CD4-positive, alpha-beta T cell treated with Interleukin-1 beta for 1 hour (primary cell): Measurements from ENCODE around the gene CFAP99.

Source experiments
- DNase-seq, 2 donors: peaks; one replicate each; pipeline ENCODE4 v3.0.0-alpha.2; 2020 to 2022

Gene CFAP99

DNA sequence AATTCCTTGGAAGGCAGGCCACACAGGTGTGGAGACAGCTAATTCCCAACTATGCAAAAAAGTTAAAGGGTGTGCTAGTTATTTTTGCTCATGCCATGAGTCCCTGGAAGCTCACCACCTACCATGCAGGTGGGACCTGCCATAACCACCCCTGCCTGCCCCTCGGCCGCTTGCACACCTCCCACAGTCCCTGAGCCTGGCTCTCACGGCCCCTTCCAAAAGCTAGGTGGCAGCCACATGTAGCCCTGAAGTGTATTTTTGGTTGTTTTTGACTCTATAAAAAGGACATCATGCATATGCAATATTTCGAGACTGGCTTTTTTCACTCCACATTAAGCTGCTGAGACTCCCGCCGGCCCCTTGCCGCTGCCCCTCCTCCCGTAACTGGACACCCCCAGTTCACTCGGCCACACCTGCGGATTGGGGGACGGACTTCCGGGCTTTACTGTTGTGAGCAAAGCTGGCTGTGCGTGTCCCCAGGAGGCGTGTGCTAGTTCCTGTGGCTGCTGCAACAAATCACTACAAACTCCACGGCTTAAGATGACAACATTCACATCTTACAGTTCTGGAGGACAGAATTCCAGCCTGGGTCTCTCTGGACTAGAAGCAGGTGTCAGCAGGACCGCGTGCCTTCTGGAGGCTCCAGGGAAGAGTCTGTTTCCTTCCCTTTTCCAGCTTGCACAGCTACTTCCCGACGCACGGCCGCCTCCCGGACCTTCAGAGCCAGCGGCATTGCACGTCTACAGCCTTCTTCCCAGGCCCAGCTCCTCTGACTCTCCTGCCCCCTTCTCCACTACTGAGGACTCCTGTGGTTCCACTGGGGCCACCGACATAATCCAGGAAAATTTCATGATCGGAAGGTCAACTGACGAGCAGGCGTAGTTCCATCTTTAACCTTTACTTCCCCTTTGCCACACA lies 25.1 kb upstream of the CFAP99 start:
- DNase-seq: peak in 1 of 2 donors; percentile 12

DNA sequence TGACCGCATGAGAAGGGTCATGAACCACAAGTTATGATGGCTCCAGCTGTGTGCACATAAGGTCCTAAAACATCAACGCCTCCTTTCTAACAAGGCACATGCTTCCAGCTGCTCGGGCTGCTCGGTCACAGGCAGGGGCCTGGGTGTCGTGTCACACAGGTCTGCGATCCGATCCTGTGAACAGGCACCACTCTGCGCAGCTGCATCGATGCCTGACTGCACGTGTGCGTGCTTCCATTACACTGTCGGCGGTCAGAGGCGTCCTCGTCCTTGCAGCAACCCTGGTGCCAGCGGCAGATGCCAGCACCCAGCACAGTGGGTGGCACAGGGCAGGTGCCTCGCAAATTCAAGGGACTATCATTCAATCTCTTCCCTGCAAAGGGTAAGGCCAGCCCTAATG lies 24.2 kb upstream of the CFAP99 start:
- DNase-seq: no peak

DNA sequence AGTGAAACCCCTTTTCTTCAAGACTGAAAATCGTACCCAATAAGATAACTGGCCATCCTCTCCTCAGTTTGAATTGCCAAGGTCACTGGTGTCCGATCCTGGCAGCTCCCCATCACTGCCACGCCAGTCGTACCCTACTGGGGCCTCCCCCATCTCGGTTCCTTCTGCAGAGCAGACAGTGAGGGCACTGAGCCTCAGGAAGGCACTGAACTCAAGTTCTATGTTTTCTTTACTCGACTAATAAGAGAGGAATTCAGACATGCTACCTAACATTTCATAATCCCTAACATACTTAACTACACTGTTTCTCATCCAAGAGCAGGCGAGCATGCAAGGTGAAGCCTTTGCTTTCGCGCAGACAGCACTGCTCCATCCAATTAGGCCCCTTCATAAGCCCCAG lies 23.7 kb upstream of the CFAP99 start:
- DNase-seq: no peak

DNA sequence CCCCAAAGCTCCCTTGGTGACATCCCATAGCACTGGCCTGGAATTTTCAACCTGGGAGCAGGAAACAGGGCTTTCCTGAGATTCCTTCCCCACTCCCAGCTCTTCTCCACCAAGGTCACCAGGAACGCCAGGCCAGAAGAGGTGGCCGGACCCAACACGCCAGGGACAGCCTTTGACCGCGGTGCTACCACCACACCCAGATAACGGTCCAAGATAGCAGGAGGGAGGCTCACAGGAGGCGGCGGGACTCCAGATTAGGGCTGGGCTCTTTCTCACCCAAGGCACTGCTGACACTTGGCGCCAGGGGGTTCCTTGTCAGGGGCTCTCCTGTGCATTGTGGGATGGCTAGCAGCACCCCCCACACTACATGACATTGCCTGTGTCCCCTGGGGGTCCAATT lies 23.2 kb upstream of the CFAP99 start:
- no peak for DNase-seq

DNA sequence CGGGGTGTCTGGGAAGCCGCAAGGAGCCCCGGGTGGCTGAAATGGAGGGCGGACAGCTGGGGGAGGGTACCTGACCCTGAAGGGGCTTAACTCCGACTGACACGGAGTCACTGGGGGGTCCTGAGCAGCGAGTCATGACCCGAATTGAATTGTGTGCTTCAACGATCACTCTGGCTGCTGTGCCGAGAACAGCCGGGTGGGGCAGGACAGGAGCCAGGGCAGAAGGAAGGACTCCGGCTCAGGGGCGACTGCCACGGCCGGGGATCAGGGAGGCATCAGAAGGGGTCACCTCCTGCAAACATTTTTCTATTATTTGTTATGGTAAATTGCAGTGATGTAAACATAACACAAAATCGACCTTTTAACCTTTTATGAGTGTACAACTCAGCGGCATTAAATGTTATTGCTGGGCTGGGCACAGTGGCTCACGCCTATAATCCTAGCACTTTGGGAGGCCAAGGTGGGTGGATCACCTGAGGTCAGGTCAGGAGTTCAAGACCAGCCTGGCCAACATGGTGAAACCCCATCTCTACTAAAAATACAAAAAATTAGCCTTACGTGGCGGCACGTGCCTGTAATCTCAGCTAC lies 21.9 kb upstream of the CFAP99 start:
- DNase-seq: no peak

DNA sequence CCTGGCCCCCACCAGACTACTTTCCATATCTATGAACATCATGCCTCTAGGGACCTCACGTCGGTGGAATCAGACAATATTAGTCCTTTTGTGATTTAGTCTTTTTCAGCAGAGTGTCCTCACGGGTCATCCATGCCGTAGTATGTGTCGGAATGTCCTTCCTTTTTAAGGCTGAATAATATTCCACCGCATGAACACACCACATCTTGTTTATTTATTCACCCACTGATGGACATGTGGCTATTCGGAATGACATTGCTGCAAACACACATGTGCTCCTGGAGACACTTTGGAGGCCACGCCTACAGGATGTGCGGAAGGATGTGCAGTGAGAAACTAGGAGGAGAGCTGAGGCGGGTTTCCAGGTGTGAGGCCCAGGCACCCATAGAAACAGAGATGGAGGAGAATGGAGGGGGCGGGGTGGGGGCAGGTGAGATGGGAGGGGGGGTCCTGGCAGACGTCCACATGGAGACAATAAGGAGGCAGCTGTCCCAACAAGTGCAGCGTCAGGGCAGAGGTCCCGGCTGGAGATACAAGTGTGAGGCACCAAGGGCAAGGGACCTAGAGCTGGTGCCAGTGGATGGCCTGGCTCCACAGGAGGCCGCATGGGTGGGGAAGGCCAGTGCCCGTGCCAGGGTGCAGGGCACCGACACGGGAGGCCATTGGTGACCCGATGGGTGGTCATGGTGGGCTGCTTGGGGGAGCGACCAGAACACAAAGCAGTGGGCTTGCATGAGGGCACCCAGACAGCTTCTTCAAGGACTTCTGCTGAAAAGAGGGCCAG lies 21.0 kb upstream of the CFAP99 start:
- no peak for DNase-seq

DNA sequence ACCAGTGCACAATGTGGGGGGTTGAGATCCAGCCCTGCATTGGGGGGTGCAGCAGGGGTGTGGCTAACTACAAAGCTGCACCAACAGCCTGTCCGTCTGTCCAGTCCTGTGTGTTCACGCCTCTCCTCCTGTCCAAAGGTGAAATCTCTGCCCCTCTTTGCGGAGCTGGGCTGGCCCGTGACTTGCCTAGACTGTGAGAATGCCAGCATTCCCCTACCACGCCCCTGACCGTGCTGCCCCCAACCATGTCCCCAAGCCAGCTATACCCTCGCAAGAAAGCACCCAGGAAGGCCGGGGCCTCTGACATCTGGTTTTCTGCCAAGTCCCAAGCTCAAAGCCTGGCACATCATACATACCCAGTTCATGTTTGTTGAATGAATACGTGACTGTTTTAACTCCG lies 19.5 kb upstream of the CFAP99 start:
- no peak for DNase-seq

DNA sequence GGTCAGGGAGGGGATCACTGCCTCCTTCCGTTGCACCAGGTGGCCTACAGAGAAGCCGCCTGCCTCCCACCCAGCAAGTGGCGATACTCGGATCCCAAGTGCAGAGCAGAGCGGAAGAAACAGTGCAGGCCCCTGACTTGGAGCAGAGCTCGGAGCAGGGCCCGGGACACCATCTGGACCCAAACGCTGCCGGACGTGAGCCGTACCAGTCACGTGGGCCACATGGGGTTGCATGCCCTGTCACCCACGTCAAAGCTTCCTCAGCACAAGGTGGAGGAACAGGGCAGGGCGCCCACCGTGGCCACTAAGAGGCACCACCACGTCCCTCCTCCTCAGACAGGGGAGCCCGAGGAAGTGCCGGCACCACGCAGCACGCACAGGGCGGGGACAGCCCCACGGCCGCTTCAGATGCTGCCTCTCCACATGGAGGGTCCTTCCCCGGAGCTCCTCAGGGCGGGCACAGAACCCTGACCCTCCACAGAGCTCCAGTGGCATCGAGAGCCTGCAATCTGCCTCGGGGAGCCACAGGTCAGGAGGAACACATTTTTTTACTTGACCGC lies 19.0 kb upstream of the CFAP99 start:
- DNase-seq: no peak

DNA sequence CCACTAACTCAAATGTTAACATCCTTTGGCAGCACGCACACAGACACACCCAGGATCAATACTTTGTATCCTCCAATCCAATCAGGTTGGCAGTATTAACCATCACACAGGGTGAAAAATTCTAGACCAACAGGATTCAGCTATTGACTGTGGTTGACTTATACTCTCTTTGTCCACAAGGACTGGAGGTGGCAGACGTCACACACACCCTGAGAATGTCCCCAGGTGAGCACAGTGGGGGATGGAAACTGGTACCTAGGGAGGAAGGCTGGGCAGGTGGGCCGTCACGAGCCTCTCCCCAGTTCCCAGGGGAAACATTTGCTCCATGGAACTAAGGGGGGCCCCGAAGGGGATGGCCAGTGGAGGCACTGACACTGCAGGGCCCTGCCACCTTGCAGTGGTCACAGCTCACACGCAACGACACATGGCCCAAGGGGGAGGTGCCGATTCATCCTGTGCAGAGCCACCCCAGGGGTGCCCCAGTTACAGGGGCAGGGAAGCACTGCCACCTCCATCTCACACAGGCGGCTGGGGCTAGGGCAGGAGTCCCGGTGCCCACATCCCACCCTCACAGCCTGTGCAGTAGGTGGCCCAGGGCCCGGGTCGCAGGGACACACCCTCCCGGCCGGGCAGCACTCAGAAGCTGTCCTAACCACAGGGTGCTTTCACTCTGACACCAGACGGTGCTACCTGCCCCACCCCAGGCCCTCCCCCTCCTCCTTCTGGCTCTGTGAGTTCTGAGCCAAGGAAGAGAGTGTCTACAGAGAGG lies 17.7 kb upstream of the CFAP99 start:
- DNase-seq: no peak

DNA sequence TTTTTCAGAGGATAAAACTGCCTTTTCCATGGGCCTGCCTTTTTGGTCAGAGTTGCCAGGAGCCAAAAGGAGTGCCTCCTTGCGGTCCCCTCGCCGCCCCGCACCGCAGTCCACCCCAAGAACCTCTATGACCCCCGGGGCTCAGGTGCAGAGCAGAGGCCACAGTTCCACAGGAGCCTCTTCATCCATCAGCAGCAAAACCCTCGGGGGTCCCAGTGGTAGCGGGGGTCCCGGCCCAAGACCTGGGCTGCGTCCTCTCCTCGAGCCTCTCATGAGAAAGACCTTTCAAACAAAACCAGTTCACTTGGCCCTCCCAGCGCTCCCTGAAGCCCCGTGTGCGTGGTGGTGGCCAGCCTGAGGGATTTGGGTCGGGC lies 17.2 kb upstream of the CFAP99 start:
- no peak for DNase-seq

DNA sequence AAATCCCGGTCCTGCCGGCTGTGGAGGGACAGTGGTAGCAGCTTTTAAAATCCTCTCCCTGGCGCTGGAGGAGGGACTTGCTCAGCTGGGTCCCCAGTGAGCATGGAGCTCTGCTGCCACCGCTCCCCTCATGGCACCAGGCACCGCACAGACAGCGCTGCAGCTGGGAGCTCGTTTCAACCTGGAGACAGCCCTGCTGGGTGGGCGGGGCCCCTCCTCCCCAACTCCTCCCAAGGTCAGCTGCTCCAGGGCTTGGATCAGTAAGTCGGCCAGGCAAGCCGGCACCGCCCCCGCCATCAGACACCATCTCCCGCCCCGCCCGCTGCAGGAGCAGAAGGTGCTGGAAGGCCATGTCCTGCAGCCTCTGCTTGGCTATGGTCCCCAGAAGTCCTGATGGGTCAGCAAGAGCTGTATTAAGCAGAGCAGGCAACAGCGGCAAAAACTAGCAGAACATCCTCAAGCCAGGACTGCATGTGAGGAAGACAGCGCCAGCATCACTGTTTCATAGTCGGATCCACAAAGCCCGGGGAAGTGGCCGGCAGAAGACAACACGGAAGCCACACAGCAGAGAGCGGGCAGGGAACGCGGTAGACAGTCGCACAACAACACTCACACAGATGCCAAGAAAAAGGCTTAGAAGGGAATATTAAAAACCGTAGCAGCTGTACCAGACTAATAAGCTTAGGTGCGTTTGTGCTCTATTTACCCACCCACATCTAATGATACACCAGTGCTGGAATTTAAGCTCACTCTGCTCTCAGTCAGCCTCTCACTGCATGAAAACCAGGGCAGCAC lies 16.5 kb upstream of the CFAP99 start:
- no peak for DNase-seq

DNA sequence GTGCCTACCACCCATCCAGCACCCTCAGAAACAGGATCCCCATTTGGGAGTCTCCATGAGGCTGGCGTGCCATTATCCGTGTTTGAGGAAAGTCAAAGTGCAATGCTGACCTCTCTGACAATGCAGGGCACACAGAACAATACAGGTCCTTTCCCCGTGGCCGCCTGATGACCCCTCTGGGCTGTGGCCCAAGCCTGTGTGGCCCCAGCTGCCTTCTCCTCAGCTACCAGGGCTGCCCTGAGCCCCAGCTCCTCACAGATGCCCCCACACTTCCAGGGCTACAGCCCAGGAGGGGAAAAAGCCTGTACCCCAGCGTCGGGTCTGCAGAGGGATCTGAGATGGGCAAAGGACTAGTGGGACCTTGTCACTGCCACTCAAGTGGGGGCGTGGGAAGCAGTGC lies 15.8 kb upstream of the CFAP99 start:
- no peak for DNase-seq

DNA sequence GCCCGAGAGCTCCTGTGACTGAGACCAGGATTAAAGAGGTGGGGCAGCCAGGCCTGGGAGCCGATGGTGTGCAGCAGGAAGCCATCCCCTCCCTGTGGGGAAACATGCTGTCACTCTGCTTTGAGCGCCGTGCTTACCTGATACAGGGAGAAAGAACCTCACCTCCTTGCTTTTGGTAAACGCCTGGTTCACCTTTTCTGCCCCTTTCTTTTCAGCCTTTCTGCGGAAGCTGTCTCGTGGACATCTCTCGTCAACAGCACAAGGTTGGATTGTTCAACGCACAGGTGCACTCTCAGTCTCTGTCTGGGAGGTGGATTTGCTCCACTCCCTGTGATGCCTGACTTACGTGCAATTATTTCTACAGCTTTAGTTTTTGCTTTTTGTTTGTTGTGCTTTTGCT lies 12.3 kb upstream of the CFAP99 start:
- no peak for DNase-seq

DNA sequence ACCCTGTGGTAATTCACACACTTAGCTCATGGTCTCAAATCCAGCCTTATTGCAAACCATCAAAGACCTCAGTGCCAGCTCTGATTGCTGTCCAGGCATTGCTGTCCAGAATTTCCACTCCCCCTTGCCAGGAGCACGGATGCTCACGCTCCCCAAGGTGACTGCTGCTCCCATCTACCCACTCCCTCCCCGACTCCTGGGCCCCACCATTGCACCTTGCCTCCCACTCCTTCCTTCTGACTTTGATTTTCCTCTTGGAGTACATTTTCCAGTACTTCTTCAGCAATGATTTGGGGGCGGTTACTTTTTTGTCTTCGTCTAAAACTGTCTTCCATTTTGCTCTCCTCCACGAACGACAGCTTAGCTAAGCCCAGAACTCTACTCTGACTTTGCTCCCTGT lies 11.8 kb upstream of the CFAP99 start:
- DNase-seq: no peak

DNA sequence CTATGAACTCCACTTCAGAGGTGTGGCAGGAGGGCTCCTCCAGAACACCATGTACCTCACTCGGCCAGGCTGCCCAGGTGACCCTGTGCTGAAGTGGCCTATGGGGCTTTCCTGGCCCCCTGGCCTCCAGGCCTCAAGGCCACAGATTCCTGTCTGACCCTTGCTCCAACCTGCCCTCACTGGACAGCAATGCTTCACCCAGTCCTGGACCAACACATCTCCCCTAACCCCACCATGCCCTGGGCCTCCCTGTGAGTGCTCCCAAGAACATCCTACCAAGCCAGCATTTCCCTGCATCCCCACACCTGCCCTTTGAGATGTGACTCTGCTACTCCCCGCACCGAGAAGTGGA lies 10.8 kb upstream of the CFAP99 start:
- no peak for DNase-seq

DNA sequence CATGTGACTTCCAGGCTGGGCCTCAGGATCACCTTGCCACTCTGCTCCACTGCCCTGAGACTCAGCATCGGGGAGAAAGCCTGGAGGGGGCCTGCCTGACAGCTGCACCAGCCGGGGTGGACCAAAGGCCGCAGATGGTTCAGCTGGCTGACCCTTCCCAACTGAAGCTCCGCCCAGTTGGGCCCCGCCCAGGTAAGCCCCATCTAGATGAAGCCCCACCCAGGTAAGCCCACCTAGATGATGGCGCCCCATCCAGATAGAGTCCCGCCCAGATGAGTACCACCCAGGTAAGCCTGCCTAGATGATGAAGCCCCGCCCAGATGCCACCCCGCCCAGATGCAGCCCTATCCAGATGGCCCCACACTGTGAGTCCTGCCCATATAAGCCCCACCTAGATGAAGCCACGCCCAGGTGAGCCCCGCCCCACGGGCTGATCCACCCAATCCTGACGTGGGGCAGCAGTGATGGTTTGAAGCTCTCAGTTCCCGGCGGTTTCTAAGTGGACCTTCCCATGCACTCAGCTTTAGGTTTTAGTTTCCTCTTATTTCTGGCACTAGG lies 10.3 kb upstream of the CFAP99 start:
- no peak for DNase-seq

DNA sequence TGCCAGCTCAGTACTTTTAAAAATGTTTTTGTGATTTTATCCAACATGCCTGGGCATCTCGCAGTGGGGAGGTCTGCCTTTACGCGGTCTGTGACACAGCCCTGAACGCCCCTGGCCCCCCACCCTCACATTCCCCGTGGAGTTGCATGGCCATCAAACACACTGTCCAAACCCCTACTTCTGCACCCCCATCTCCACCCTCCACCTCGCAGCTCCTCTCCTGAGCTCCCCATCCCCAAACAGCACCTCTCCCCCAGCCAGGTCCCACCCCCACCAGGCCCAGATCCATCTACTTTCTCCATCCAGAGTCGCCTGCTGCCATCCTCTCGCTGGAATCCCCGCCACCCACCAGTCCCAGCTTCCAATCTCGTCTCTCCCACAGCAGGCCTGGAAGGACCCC lies 9.8 kb upstream of the CFAP99 start:
- DNase-seq: no peak

DNA sequence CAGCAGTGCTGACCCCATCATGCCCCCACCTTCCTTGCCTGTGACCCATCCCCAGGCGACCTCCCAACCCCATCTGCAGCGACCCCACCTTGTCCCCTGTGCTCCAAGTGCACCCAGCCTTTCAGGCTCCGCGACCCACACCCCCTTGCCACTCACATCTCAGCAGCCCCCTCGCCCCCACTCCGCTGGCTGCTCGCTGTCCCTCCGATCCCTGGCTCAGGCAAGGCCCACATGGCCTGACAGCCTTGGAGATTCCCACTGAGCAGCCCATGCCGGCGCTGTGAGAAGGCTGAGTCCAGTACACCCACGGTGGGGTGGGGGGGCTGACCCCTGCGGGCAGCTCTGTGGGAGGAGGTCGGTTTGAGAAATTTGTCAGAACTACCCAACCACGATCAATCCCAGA lies 9.4 kb upstream of the CFAP99 start:
- DNase-seq: no peak

DNA sequence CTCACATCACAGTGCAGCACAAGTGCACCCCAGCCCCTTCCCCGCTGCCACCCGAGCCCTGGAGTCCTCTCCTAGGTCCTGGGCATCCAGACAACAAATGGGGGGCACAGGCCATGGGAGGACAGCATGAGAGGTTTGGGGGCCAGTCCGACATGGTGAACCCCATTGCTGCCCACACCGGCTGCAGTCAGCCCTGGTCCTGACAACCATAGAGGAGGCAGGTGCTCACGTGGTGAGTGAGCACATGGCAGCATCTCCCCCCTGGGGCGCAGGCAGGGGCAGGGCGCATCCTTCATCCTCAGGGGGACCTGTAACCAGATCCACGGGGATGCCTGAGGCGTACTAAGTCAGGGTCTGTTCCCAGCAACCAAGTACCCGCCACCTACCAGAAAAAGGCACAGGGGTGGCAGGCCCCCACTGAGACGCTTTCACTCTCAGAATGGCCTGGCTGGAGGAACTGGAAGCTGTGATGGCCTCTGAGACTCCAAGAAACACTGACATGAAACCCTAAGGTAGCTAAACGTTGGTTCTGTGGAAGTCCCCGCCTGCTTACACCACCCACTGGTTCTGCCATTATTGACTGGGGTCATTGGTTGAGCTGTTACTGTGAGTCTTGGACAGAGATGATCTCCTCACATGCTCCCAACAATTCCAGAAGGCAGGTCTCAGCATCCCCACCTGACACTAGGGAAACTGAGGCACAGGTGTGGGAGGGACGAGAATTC lies 6.8 kb upstream of the CFAP99 start:
- DNase-seq: peak in 1 of 2 donors; percentile 34

DNA sequence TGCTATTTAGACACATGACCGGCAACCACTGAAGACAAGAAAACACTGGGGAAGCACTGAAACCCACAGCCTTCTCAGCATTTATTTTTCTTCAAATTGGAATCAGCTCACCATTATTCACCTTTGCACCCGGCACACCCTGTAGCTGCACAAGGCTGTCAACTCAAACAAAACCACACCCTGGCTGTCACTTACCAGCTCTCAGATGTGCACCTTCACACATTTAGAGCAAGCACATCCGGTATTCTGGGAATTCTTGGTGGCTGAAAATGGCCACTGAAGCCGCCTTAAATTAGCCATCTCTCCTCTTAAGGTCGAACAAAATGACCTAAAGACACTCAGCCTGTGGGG lies 6.2 kb upstream of the CFAP99 start:
- peak; percentile 65 to 72 for DNase-seq
